Measurements from ENCODE around the gene OVAAL. TPM values are rescaled to one million over a fixed set of nuclear protein-coding genes. Genes with fewer than 3 reads are reported as not detected.

The OVAAL gene
- total RNA-seq, 1 donor from 2014 or later: 5.3 TPM

DNA sequence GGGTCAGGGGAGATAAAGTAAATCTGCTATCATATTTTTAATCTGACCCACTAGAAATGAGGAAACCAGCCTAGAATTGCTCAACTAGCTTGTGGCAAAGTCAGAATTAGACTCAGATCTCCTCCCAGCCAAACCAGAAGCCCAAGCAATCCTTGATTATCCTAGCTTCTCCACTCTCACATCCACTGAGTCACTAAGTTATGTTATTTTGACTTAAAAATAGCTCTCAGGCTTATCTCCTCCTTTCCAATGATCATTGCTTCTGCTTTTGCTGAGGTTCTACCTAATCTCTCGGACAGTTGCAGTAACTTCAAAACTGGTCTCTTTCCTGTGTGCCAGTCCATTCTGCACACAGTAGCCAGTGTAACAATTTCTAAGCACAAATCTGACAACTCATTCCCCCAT lies 22.9 kb downstream of the OVAAL start:
- Histone ChIP-seq H3K4me3 (no peak overlapping the region), H3K27me3 (ENCODE audit: low read depth) (no peaks in the 10 kb centered on the region), H3K4me1 (peaks cover 5% of the 10 kb centered on the region), H3K9me3 (replicated peaks) (no peaks in the 10 kb centered on the region), H3K27ac (replicated peaks) (no peak overlapping the region), H3K36me3 (no peaks in the 10 kb centered on the region)
- TF ChIP-seq, protein P1, sequence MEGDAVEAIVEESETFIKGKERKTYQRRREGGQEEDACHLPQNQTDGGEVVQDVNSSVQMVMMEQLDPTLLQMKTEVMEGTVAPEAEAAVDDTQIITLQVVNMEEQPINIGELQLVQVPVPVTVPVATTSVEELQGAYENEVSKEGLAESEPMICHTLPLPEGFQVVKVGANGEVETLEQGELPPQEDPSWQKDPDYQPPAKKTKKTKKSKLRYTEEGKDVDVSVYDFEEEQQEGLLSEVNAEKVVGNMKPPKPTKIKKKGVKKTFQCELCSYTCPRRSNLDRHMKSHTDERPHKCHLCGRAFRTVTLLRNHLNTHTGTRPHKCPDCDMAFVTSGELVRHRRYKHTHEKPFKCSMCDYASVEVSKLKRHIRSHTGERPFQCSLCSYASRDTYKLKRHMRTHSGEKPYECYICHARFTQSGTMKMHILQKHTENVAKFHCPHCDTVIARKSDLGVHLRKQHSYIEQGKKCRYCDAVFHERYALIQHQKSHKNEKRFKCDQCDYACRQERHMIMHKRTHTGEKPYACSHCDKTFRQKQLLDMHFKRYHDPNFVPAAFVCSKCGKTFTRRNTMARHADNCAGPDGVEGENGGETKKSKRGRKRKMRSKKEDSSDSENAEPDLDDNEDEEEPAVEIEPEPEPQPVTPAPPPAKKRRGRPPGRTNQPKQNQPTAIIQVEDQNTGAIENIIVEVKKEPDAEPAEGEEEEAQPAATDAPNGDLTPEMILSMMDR (IDR thresholded peaks at IDR 0.05; ENCODE audit: borderline replicate concordance): no peak
- DNase-seq: no peak
- intact Hi-C loops (cut with micrococcal nuclease): no loop called here

DNA sequence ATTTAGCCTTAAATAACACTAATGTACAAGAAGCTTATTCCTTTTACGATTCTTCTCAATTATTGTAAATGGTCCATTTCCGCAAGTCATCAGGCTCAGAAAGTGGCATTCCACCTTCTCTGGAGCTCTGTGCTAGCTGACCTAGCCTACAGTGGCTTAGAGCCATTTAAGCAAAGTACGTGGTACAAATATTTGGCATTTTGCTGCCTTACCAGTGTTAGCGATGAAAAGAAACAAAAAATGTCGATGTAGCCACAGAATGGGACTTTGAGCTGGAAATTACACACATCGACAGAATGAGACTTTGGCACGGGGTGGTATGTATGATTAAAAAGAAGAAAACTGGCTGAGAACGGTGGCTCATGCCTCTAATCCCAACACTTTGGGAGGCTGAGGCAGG lies 26.1 kb downstream of the OVAAL start:
- H3K4me3 ChIP-seq: no peak overlapping the region
- H3K27ac ChIP-seq (replicated peaks): no peak overlapping the region
- intact Hi-C loops (cut with micrococcal nuclease): no loop called here
- peaks cover 13% of the 10 kb centered on the region for H3K9me3 ChIP-seq (replicated peaks)
- H3K36me3 ChIP-seq: no peaks in the 10 kb centered on the region
- DNase-seq: no peak
- H3K27me3 ChIP-seq (ENCODE audit: low read depth): no peaks in the 10 kb centered on the region
- TF ChIP-seq, protein P1 (IDR thresholded peaks at IDR 0.05; ENCODE audit: borderline replicate concordance): no peak
- peaks cover 8% of the 10 kb centered on the region for H3K4me1 ChIP-seq

DNA sequence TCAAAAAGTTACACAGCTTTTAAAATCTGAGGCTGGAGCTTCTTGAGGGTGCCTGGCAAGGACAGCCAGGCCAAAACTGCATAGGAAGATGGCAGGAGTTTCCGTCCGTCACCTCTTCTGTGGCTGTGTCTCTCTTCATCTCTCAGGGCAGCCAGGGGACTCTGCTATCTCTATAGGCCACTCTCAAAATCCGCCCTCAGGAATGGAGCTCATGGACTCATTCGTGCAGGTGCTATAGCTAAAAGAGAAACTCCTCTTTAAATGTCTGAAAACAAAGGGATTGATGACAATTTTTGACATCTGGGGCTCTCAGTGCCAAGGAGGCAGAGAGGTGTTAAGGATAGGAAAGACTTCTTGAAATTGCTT lies 27.2 kb downstream of the OVAAL start:
- Histone ChIP-seq H3K9me3 (replicated peaks) (peaks cover 13% of the 10 kb centered on the region), H3K4me1 (peaks cover 8% of the 10 kb centered on the region), H3K4me3 (no peak overlapping the region), H3K27ac (replicated peaks) (no peak overlapping the region), H3K36me3 (no peaks in the 10 kb centered on the region), H3K27me3 (ENCODE audit: low read depth) (no peaks in the 10 kb centered on the region)
- no peak for DNase-seq
- TF ChIP-seq, protein P1 (IDR thresholded peaks at IDR 0.05; ENCODE audit: borderline replicate concordance): no peak
- intact Hi-C loops (cut with micrococcal nuclease): no loop called here

DNA sequence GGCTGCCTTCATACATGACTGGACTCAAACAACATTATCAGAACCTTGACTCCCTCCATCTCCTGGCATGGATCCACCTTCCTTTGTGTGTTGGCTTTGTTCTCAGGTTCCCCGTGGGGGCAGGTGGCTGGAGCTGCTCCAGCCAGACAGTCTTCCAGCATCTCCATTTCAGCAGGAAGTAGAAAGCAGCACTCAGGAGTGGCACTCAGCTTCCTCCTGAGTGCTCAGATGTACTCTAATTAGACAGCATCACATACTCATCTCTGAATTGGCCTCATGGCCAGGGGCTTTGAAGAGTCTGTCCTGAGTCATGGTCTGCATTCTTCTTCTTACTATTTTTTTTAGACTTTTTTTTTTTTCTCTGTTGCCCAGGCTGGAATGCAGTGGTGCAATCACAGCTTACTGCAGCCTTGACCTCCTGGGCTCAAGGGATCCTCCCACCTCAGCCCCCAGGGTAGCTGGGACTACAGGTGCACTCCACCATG lies 27.9 kb downstream of the OVAAL start:
- DNase-seq: no peak

DNA sequence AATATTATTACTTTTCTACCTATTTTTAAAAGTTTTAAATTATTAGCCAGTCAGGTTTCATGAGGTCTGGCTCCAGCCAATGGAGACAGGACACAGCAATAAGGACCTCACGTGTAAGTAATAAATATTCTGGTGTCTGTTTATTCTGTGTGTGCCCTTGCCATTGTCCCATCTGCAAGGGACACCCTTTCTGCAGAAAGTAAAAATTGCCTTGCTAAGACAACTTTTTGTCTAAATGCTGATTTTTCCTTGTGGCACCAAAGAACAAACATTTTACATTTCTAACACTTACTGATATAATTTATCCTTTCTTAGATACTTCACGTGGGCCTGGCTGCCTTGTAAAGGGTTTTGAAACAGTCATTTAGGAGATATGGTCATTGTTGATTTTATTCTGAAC lies 29.4 kb downstream of the OVAAL start:
- intact Hi-C loops (cut with micrococcal nuclease): no loop called here
- Histone ChIP-seq H3K4me1 (peaks cover 14% of the 10 kb centered on the region), H3K4me3 (no peak overlapping the region), H3K36me3 (no peaks in the 10 kb centered on the region), H3K9me3 (replicated peaks) (peaks cover 13% of the 10 kb centered on the region), H3K27ac (replicated peaks) (no peak overlapping the region), H3K27me3 (ENCODE audit: low read depth) (no peaks in the 10 kb centered on the region)
- TF ChIP-seq, protein P1 (IDR thresholded peaks at IDR 0.05; ENCODE audit: borderline replicate concordance): no peak
- DNase-seq: no peak

More for the DNA sequence above, 27.9 kb downstream of the OVAAL start:
- intact Hi-C loops (cut with micrococcal nuclease): no loop called here
- Histone ChIP-seq H3K27ac (replicated peaks) (no peak overlapping the region), H3K27me3 (ENCODE audit: low read depth) (no peaks in the 10 kb centered on the region), H3K9me3 (replicated peaks) (peaks cover 13% of the 10 kb centered on the region), H3K4me1 (peaks cover 8% of the 10 kb centered on the region), H3K36me3 (no peaks in the 10 kb centered on the region), H3K4me3 (no peak overlapping the region)
- TF ChIP-seq, protein P1 (IDR thresholded peaks at IDR 0.05; ENCODE audit: borderline replicate concordance): no peak

Data from left ventricle myocardium inferior (tissue), 1 donor.